K562 (cell line): ENCODE measurements around the gene SCART1. TPM values are rescaled to one million over a fixed set of nuclear protein-coding genes. Genes with fewer than 3 reads are reported as not detected.

ENCODE experiments used
- polyA plus RNA-seq, 8 experiments: library from polyadenylated mRNA; depleted of rRNA in 4 of 8; stranded (reverse) in 5 of 8; unstranded in 3 of 8; fragments of >200 nt; fragmentation: Nextera tagmentation in 2 of 8; fragmentation: Illumina TruSeq in 1 of 8; extraction: Ambion mirVana in 2 of 8; extraction: Trizol in 1 of 8; gene quantifications; 2 replicates each; pipeline versions ENCODE4 v1.2.1 to v1.2.3, GENCODE V29; 2011 to 2014; ENCODE audit warnings: inconsistent platforms in 1 of 8, missing spikeins in 1 of 8
- total RNA-seq, 7 experiments: library from RNA; depleted of rRNA in 6 of 7; stranded (reverse); fragments of >200 nt in 6 of 7; fragmentation: Illumina TruSeq in 2 of 7; extraction: Trizol in 2 of 7; gene quantifications; 2 replicates each; pipeline versions ENCODE4 v1.2.1 to v1.2.3, GENCODE V29; 2011 to 2021; ENCODE audit warnings: low replicate concordance in 1 of 7

The SCART1 gene
- total and polyA plus RNA-seq, 9 of the 15 experiments (the other 6 are each of a cell fraction or from before 2014, with no cell fraction given), result 0.18 to 6.5 (median 4.5) TPM

Other genes with a start within 250 kb of the SCART1 start
Only the 7 nearest of the 15 such genes appear.
- gene PRAP1, start 106.6 kb upstream of the SCART1 start, total RNA-seq (2014; rRNA removed), result not detected in 2 replicates
- gene PRAP1, start 106.6 kb upstream of the SCART1 start, total RNA-seq (2014; rRNA removed; fragmentation: Illumina TruSeq; extraction: Trizol), result not detected in 2 replicates
- not detected in 2 replicates for gene PRAP1, start 106.6 kb upstream of the SCART1 start, total RNA-seq (2015; rRNA removed; fragmentation: Illumina TruSeq; extraction: Trizol)
- gene PRAP1, start 106.6 kb upstream of the SCART1 start, total RNA-seq (2021), result not detected in 2 replicates
- gene PRAP1, start 106.6 kb upstream of the SCART1 start, polyA plus RNA-seq (2011; rRNA removed), result not detected in 2 replicates
- not detected in 2 replicates for gene PRAP1, start 106.6 kb upstream of the SCART1 start, polyA plus RNA-seq (2014; fragmentation: Illumina TruSeq; extraction: Trizol)
- gene PRAP1, start 106.6 kb upstream of the SCART1 start, polyA plus RNA-seq (2014; fragmentation: Nextera tagmentation; extraction: Ambion mirVana), result not detected
- gene PRAP1, start 106.6 kb upstream of the SCART1 start, polyA plus RNA-seq (2014; rRNA removed), result 0.16 TPM in 1 of 2 replicates, not detected in the other
- gene FUOM, start 95.9 kb upstream of the SCART1 start, total RNA-seq (2014; rRNA removed), result 89.7 and 91.1 TPM in 2 replicates
- gene FUOM, start 95.9 kb upstream of the SCART1 start, total RNA-seq (2014; rRNA removed; fragmentation: Illumina TruSeq; extraction: Trizol), result 8.6 and 14.0 TPM in 2 replicates
- gene FUOM, start 95.9 kb upstream of the SCART1 start, total RNA-seq (2015; rRNA removed; fragmentation: Illumina TruSeq; extraction: Trizol), result 26.7 and 27.0 TPM in 2 replicates
- 47.8 and 61.2 TPM in 2 replicates for gene FUOM, start 95.9 kb upstream of the SCART1 start, total RNA-seq (2021)
- 27.4 and 31.3 TPM in 2 replicates for gene FUOM, start 95.9 kb upstream of the SCART1 start, polyA plus RNA-seq (2011; rRNA removed)
- 20.4 and 34.6 TPM in 2 replicates for gene FUOM, start 95.9 kb upstream of the SCART1 start, polyA plus RNA-seq (2014; fragmentation: Illumina TruSeq; extraction: Trizol)
- 10 to 100 TPM in 1 of 2 experiments, 1 to 10 TPM in 1; 1.8 to 14.4 TPM for gene FUOM, start 95.9 kb upstream of the SCART1 start, polyA plus RNA-seq (2014; fragmentation: Nextera tagmentation; extraction: Ambion mirVana)
- 96.1 and 108 TPM in 2 replicates for gene FUOM, start 95.9 kb upstream of the SCART1 start, polyA plus RNA-seq (2014; rRNA removed)
- 69.5 and 74.3 TPM in 2 replicates for gene ECHS1, start 80.6 kb upstream of the SCART1 start, total RNA-seq (2014; rRNA removed)
- gene ECHS1, start 80.6 kb upstream of the SCART1 start, total RNA-seq (2014; rRNA removed; fragmentation: Illumina TruSeq; extraction: Trizol), result 43.1 and 46.5 TPM in 2 replicates
- 48.4 and 49.3 TPM in 2 replicates for gene ECHS1, start 80.6 kb upstream of the SCART1 start, total RNA-seq (2015; rRNA removed; fragmentation: Illumina TruSeq; extraction: Trizol)
- gene ECHS1, start 80.6 kb upstream of the SCART1 start, total RNA-seq (2021), result 85.3 and 89.5 TPM in 2 replicates
- gene ECHS1, start 80.6 kb upstream of the SCART1 start, polyA plus RNA-seq (2011; rRNA removed), result 16.6 and 23.5 TPM in 2 replicates
- gene ECHS1, start 80.6 kb upstream of the SCART1 start, polyA plus RNA-seq (2014; fragmentation: Illumina TruSeq; extraction: Trizol), result 67.1 and 68.1 TPM in 2 replicates
- gene ECHS1, start 80.6 kb upstream of the SCART1 start, polyA plus RNA-seq (2014; fragmentation: Nextera tagmentation; extraction: Ambion mirVana), result 100 to 1,000 TPM in 1 of 2 experiments, 10 to 100 TPM in 1; 98.8 to 100 TPM
- 37.4 and 38.0 TPM in 2 replicates for gene ECHS1, start 80.6 kb upstream of the SCART1 start, polyA plus RNA-seq (2014; rRNA removed)
- 4.9 and 8.7 TPM in 2 replicates for gene PAOX, start 74.7 kb upstream of the SCART1 start, total RNA-seq (2014; rRNA removed)
- 1.1 and 1.6 TPM in 2 replicates for gene PAOX, start 74.7 kb upstream of the SCART1 start, total RNA-seq (2014; rRNA removed; fragmentation: Illumina TruSeq; extraction: Trizol)
- 2.6 and 2.8 TPM in 2 replicates for gene PAOX, start 74.7 kb upstream of the SCART1 start, total RNA-seq (2015; rRNA removed; fragmentation: Illumina TruSeq; extraction: Trizol)
- gene PAOX, start 74.7 kb upstream of the SCART1 start, total RNA-seq (2021), result 6.0 and 6.4 TPM in 2 replicates
- 4.2 and 4.3 TPM in 2 replicates for gene PAOX, start 74.7 kb upstream of the SCART1 start, polyA plus RNA-seq (2011; rRNA removed)
- 1.4 and 2.0 TPM in 2 replicates for gene PAOX, start 74.7 kb upstream of the SCART1 start, polyA plus RNA-seq (2014; fragmentation: Illumina TruSeq; extraction: Trizol)
- 1 to 10 TPM in 1 of 2 experiments, under 1 TPM in 1; 0.80 to 1.7 TPM for gene PAOX, start 74.7 kb upstream of the SCART1 start, polyA plus RNA-seq (2014; fragmentation: Nextera tagmentation; extraction: Ambion mirVana)
- 5.1 and 5.4 TPM in 2 replicates for gene PAOX, start 74.7 kb upstream of the SCART1 start, polyA plus RNA-seq (2014; rRNA removed)
- gene MTG1, start 59.8 kb upstream of the SCART1 start, total RNA-seq (2014; rRNA removed), result 11.6 and 16.9 TPM in 2 replicates
- 10.1 and 13.8 TPM in 2 replicates for gene MTG1, start 59.8 kb upstream of the SCART1 start, total RNA-seq (2014; rRNA removed; fragmentation: Illumina TruSeq; extraction: Trizol)
- 13.8 and 15.4 TPM in 2 replicates for gene MTG1, start 59.8 kb upstream of the SCART1 start, total RNA-seq (2015; rRNA removed; fragmentation: Illumina TruSeq; extraction: Trizol)
- 18.1 and 18.2 TPM in 2 replicates for gene MTG1, start 59.8 kb upstream of the SCART1 start, total RNA-seq (2021)
- 24.1 and 27.1 TPM in 2 replicates for gene MTG1, start 59.8 kb upstream of the SCART1 start, polyA plus RNA-seq (2011; rRNA removed)
- gene MTG1, start 59.8 kb upstream of the SCART1 start, polyA plus RNA-seq (2014; fragmentation: Illumina TruSeq; extraction: Trizol), result 19.5 and 22.1 TPM in 2 replicates
- 1 to 10 TPM; 2.8 to 3.0 TPM for gene MTG1, start 59.8 kb upstream of the SCART1 start, polyA plus RNA-seq (2014; fragmentation: Nextera tagmentation; extraction: Ambion mirVana)
- 23.0 and 28.2 TPM in 2 replicates for gene MTG1, start 59.8 kb upstream of the SCART1 start, polyA plus RNA-seq (2014; rRNA removed)
- gene SPRN, start 29.3 kb upstream of the SCART1 start, total RNA-seq (2014; rRNA removed), result not detected in 2 replicates
- not detected in 2 replicates for gene SPRN, start 29.3 kb upstream of the SCART1 start, total RNA-seq (2014; rRNA removed; fragmentation: Illumina TruSeq; extraction: Trizol)
- not detected in 2 replicates for gene SPRN, start 29.3 kb upstream of the SCART1 start, total RNA-seq (2015; rRNA removed; fragmentation: Illumina TruSeq; extraction: Trizol)
- not detected in 2 replicates for gene SPRN, start 29.3 kb upstream of the SCART1 start, total RNA-seq (2021)
- not detected in 2 replicates for gene SPRN, start 29.3 kb upstream of the SCART1 start, polyA plus RNA-seq (2011; rRNA removed)
- gene SPRN, start 29.3 kb upstream of the SCART1 start, polyA plus RNA-seq (2014; fragmentation: Illumina TruSeq; extraction: Trizol), result not detected in 2 replicates
- under 1 TPM in 1 of 2 experiments, not detected in 1; 0.04 TPM for gene SPRN, start 29.3 kb upstream of the SCART1 start, polyA plus RNA-seq (2014; fragmentation: Nextera tagmentation; extraction: Ambion mirVana)
- gene SPRN, start 29.3 kb upstream of the SCART1 start, polyA plus RNA-seq (2014; rRNA removed), result not detected in 2 replicates
- not detected in 2 replicates for gene CYP2E1, start 73.4 kb downstream of the SCART1 start, total RNA-seq (2014; rRNA removed)
- 0.18 TPM in 1 of 2 replicates, not detected in the other for gene CYP2E1, start 73.4 kb downstream of the SCART1 start, total RNA-seq (2014; rRNA removed; fragmentation: Illumina TruSeq; extraction: Trizol)
- gene CYP2E1, start 73.4 kb downstream of the SCART1 start, total RNA-seq (2015; rRNA removed; fragmentation: Illumina TruSeq; extraction: Trizol), result 0.23 and 0.33 TPM in 2 replicates
- gene CYP2E1, start 73.4 kb downstream of the SCART1 start, total RNA-seq (2021), result 1.0 and 1.6 TPM in 2 replicates
- gene CYP2E1, start 73.4 kb downstream of the SCART1 start, polyA plus RNA-seq (2011; rRNA removed), result 0.18 and 0.83 TPM in 2 replicates
- 0.19 TPM in 2 replicates for gene CYP2E1, start 73.4 kb downstream of the SCART1 start, polyA plus RNA-seq (2014; fragmentation: Illumina TruSeq; extraction: Trizol)
- gene CYP2E1, start 73.4 kb downstream of the SCART1 start, polyA plus RNA-seq (2014; fragmentation: Nextera tagmentation; extraction: Ambion mirVana), result under 1 TPM in 1 of 2 experiments, not detected in 1; 0.07 TPM
- 0.45 TPM in 1 of 2 replicates, not detected in the other for gene CYP2E1, start 73.4 kb downstream of the SCART1 start, polyA plus RNA-seq (2014; rRNA removed)